HG02759 (cell line): Measurements from ENCODE around the gene RAPGEF1.

Experiments used
- ATAC-seq: cut with Tn5 transposase; IDR thresholded peaks from one replicate; pipeline ENCODE4 v1.9.1; 2021; ENCODE audit warnings: mild to moderate bottlenecking, moderate library complexity; ENCODE audit not compliant: unreplicated experiment

The RAPGEF1 gene

DNA sequence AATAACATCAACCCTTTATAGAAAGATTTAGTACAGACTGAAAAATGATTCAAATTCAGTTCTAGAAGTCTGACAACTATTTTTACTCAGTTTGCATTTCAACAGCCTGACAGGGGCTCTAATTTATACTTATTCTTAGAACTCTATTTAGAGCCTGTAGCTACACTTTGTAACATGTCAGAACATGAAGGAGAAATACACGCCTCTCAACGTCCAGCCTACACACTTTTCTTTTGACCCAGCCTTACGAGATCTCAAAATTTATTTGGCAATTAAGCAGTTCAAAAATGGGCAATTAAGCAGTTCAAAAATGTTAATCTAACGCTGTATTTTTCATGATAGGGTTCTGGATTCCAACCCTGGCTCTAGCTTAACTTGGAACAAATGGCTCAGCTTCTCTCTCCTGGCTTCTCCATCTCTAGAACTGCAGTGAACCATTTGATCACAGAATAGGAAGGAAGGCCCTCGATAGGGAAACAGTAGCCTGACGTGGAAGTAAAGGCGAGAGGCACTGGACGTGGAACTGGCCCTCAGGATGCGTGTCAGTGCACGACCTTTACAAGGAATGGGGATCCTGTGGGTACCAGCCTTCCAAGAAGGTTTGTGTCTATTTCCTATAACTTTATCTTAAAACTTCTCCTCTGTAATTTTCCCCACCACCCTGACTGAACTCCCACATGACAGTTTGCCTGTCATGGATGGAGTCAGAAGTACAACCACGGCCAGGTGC, 128.1 kb downstream of the RAPGEF1 start:
- no peak for ATAC-seq

DNA sequence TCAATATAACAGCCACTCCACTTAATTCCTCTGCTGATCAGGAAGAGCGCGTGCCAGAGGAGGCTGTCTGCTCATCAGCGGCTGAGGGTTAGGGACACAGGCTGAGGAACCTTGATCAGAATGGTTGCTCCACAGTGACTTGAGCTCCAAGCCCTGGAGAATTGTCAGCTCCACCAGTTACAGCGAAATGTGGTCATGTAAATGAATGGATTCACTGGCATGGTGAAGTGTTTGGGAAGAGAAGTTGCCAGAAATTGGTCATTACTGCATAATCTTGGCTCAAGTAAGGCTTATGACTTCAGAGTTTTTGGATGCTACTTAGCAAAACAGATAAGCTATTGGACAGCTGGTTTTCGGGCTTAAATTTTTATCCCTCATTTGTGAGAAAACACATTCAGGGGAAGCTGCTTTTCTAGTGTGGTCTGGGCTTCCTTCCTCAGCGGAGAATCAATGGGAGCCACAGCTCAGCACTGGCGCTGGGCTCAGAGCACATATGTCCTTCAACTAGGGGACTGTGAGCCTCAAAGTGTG, 129.6 kb downstream of the RAPGEF1 start:
- no peak for ATAC-seq

DNA sequence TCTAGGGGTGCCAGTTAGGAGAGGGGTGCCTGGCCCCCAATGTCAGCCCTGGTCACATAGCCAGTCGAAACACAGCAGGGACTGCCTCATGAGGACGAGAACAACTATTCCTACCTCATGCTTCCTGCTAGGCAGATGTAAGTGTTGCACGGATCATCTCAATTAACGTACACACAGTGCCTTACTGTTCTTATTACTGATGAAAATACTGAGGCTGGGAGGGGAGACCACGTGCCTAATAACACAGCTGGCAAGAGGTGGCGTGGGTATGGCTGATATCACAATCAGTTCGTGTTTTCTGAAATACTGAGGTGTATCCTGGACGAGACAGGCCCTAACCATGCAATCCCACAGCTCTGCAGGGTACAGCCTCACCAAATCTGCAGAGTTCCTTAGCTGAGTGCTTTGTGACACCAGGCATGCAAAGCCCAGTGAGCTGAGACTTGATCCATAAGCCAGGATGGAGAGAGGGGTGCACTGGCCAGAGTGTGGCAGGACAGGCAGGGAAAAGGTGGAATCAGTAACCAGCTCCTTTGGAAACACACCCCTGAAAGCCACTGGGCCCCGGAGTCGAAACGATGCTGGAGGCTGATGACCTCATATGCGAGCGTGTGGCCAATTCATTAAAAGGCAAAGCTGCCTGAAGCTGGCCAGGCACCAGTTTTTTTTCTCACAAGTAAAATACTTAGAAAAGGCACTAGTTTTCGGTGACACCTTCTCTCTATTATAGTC, 130.6 kb downstream of the RAPGEF1 start:
- ATAC-seq: no peak

DNA sequence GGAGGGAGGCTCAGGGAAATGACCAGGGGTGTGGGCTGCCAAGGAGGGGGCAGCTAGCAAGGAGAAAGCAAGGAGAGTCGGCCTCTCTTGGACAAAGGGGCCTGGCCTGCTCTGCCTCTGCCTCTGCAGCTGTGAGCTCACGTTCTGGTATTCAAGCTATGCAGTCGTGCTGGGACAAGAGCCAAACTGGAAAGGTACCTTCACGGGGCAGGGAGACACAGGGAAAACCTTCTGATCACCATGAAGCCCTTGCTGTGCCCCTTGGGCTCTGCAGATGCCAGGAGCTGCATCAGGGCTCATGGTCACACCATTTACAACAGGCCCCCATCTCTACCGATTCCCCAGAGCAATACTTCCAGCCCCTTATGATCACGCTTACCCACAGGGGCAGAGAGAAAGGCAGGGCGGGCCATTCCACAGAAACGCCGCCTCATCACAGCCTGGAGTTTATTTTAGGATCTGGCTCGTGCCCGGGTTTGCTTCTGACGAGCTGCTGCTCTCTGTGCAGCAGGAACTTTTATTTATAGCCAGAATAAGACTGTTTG, 131.3 kb downstream of the RAPGEF1 start:
- ATAC-seq: no peak

DNA sequence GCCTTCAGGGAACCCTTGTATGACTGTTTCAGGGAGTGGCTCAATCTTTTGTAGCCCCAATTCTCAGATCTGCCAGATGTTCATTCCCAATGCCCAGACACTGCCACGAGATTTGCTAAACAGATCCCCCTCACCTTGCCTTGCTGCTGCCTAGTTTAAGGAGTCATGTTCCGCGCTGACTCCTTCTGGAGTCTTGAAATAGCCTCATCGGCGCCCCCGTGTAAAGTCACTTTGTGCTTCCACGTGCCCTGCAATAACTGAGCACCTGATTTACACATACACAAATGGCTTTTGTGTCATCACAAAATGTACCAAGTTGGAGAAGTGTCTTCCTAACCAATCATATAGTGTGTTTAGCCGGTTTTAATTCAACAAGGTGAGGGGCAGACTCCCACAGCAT, 132.3 kb downstream of the RAPGEF1 start:
- no peak for ATAC-seq

DNA sequence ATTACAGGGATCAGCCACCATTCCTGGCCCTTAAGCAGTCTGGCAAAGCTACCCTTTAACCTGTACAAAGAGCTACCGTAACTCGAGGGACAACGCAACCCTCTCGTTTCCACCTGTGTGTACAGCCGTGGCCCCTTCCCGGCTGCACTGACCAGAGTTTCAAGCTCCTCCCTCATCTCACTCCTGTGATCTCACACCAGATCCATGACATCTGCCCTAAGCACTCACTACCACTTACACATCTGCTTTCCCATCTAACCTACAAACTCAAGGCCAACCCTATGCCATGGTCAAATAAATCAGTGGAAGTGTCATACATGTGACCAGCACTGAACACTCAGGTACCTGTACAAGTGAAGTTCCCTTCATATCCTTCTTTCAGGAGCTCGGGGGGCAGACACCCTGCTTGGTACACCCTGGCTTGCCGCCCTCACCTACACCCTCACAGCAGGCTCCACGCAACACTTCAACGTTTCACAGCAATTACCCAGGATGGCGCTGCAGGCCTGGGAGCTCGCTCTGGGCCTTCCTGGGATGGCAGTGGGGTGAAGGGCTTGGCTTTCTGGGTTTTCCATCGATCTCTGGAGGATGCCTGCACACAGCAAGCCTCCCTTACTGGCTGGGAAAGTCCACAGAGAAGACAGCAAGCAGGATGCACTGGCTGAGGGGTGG, 132.8 kb downstream of the RAPGEF1 start:
- no peak for ATAC-seq

DNA sequence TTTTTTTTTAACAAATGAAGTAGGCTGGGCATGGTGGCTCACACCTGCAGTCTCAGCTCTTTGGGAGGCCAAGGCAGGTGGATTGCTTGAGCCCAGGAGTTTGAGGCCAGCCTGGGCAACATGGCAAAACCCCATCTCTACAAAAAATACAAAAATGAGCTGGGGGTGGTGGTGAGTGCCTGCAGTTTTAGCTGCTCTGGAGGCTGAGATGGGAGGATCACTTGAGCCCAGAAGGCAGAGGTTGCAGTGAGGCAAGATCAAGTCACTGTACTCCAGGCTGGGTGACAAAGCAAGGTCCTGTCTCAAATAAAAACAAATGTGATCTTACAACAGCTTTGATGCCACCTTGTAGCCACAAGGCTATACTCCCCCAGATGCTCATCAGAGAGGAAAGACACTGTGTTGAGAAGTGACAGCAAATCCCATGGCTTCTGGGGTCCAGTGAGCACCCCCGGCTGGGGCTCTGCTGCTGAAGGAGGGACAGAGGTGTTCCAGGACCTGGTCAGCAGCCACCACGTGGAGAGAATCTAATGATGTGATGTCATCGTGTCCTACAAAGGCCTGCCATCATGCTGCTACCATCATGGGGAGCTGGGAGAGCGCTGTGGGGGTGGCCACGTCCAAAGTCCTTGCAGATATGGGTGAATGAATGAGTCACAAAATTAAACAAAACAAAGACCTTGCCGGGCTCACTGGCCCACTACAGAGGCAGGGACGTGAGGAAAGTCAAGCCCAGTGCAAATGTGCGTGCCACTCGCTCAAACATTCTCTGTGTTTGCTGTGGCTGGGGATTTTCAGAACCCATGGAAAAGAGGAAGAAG, 133.9 kb downstream of the RAPGEF1 start:
- ATAC-seq: no peak

DNA sequence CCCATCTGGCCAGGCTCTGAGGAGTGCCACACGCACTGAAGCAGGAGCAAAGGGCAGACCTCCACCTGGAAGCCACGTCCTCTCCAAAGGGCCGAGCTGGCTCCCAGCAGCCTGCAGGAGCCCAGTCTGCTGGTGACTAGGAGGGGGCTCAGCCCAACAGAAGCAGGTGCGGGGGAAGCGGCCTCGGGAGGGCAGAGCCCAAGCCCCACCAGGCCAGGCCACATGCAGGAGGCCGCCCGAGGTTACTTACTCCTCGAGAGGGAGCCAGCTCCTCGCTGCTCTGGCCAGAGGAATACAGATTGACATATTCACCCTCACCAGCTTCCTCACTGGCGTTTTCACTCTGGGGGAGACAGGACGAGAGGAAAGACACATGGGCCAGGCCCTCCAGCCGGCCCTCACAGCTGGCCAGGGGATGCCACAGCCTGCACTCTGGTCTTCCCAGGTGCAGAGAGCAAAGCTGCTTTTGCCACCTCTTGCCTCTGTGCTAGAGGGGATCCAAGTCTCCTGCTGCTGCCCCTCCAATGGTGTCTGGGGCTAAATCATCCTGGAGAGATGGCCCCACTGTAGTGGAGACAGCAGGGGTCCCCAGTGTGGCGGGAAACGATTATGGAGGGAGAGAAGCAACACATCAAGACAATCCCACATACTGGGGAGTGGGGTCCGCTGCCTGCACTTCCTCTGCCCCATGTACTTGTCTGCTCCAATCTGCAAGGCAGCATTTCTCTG, 136.0 kb downstream of the RAPGEF1 start:
- ATAC-seq: no peak

DNA sequence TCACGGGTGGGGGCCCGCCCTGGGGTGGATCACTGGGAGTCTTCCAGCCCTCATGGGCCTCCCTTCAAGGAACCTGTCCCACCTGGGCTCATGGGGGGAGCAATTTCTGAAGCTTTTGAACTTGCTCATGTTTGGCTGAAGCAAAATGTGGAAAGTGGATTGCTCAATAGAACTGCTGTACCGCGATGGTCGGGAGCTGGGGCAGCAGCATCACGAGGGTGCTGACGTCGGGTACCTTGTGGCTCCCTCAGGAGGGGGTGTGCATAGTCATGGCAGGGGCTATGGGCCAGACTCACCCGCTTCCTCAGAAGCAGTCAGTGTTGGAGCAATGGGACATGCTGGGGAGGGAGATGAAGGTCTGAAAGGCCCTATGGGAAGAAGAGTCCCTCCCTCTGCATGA, 136.7 kb downstream of the RAPGEF1 start:
- ATAC-seq: no peak

DNA sequence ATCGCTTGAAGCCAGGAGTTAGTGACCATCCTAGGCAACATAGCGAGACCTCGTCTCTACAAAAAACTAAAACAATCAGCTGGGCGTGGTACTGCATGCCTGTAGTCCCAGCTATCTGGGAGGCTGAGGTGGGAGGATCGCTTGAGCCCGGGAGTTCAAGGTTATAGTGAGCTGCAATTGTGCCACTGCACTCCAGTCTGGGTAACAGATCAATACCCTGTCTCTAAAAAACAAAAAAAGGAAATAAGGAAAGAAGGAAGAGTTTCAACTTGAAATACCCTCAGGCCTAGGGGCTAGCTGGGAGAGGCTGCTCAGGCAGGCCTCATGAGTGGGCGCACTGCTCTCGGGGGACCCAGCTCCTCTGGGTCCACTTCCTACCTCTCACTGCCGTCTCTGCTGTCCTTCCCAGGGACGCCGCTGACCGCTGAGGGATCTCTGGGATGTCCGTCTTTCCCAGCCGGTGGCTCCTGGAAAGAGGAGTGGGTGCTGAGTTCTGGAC, 138.1 kb downstream of the RAPGEF1 start:
- ATAC-seq: no peak

DNA sequence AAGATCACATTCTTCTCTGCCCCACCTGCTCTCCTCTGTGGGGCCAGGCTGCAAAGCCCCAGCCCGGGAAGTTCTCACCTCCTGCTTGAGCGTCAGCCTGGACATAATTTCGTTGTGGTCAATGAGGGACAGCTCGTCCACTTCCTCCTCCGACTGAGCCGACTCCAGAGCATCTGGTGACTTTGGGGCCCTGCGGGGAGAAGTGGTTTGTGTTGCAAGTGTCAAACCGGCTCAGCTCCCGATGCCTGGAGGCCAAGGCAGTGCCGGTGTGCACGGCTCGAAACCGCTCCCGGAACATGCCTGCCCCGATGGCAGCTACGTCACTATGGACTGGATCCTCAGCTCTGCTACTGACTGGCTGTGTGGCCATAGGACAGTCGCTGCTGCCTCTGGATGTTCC, 141.8 kb downstream of the RAPGEF1 start:
- no peak for ATAC-seq

DNA sequence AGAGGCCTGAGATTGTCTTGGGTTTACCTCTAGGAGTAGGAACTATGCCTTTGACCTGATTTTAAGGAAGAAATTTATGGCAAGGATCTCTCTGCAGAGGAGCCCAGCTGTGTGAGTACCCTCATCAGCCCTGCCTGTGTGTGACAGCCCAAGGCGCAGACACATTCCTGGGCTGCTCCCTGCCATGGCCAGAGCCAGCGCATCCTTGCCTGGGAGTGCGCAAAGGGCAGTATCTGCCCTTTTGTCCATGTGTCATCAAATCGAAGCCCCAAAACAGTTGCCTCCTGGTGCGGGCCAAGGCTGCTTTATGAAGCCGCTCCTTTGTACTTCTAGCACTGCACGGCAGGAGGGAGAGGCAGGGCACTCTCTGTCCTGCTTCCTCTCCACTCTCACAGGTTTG, 142.6 kb downstream of the RAPGEF1 start:
- ATAC-seq: no peak

DNA sequence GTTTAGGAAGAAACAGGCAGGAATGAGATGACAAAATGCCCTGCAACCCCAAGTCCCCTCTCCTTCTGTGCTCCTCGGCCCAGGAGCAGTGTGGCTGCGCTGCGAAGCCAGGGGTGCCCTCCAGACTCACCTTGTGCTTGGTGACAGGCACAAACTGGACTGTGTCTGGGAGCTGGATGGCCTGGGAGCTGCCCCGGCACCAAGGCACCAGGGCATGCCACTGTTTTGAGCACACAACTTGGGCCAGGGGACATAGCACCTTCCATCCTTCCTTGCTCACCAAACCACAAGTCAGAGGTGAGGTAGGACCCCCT, 143.5 kb downstream of the RAPGEF1 start:
- no peak for ATAC-seq

DNA sequence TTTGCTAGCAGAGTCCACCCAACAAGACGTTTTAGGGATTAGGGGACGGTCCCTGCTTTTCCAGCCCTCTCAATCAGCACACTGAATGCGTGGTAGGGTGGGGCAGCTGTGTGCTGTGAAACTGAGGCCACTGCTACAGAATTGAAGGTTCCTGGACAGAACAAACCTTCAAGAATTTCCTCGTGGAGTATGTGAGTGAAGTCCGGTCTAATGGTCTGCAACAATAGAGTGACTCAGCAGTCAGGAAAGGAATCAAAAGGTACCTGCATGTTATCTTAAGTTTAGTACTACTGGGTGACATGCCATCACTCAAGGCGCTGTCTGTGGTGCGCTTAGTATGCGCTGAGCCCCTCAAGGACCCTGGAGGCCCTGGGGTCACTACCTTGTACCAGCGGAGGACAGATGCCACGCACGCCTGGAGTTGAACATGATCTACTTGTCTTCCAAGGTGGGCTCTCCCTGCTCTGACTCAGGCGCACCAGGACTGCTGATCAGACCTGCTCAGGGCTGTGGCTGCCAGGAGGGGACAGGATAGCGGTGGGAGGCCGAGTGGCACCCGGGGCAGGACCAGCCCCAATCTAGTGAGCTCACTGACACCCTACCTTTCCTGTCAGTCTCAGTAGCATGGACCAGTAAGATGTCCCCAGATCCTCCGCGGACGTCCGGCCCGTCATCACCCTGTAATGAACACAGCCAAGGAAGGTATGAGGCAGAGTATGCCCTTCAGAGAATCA, 144.0 kb downstream of the RAPGEF1 start:
- no peak for ATAC-seq

DNA sequence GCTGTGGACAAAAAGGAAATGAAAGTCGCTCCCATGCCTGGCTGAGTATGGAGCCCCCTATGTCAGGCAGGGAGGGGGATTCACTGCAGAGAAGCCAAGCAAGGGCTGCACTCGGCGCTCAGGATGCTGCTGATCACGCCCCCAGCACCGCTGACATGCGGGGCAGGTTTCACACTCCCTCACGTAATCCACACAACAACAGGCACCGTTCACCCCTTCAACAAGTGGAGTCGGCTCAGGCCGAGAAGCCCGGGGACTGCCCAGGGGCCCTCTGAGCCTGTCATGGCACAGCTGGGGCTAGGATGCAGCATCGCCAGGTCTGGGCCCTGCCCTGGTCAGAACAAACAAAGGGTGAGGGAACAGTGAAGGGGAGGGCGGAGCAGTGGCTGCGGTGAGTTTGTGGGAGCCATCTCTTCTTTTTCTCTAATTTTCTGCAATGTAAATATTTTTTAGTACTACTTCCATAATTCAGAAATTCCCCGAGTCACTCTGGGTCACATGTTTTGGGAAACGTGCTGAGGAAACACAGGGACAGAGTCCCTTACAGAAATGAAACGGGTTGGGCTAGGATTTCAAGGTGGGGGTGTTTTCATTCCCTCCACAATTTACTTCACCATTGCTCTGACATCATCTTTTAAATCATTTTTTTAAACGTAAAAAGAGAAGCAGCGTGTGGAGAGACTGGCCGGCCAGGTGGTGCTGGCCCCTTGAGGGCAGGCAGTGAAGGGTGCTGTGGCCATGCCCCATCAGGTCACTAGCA, 144.8 kb downstream of the RAPGEF1 start:
- no peak for ATAC-seq

DNA sequence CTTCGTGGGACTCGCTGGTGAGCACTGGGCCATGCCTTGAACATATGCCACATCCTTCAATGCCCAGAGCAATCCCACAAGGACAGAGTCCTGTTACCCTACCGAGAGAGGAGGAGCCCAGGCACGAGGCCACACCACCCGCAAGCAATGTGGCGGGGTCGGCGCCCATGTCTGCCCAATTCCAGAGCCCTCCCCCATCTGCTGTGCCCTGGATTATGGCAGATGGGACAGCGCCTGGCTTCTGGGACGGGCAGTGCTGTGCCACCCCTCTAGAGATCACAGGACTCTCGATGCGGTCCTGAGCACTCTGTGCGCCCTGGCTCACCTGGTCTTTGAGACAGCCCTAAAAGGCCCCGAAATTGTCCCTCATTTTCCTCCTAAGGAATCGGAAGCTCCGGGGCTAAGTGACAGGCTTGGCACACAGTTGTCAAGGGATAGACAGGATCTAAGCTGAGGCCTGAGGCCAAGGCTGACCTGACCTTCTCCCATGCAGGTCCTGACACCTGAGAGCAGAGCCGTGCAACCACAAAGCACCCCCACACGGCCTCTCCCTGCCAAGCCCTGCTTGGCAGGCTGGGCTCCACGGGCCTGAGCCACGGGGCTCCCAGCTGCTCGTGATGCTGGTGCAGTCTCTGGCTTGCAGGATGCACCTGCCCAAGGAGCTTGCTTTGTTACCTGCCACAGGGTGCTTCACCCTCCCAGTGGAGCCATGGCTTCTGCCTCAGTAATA, 145.8 kb downstream of the RAPGEF1 start:
- no peak for ATAC-seq

DNA sequence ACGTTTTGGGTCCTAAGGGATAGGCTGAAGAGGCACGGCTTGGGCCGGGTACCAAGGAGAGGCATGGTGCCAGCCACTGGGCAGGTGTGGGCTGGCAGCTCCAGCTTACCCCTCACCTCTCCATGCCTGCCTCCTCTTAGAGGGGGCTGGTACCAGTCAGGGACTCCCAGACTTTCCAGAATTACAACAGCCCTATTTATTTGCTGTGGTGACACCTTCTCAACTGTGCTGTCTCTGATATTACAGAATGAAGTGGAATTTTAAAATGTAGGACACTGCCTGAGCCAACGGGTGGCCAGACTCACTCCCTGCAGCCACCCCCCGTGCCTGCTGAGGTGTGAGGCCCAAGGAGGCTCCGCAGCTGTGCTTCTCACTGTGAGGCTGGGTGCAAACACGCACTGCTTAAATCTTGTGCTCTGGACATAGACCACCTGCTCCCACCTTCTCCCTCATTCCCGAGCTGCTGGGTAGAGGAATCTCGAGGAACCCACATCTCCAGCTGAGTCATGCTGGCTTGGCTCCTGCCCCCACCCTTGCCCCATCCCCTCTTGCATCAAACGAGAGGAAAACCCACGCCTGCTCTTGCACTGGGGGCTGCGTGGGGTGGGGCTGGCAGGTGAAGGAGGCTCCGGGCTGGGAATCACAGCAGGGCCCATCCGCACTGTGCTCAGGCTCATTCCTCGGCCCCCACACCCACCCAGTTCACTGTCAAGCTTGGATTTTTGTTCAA, 146.6 kb downstream of the RAPGEF1 start:
- no peak for ATAC-seq
